GM12878 (cell line): Measurements from ENCODE around the gene NUP210. TPM values are rescaled to one million over a fixed set of nuclear protein-coding genes. Genes with fewer than 3 reads are reported as not detected.

Experiments
- ATAC-seq: fragments of 200-7000 bp; cut with Tn5 transposase; 3 replicates; pipeline ENCODE4 v1.9.1; 2020; ENCODE audit warnings: mild to moderate bottlenecking, moderate library complexity
- BruUV-seq: library from RNA; stranded (reverse); fragments of 400-500 nt; replicated peaks from 2 replicates; lab custom pipeline; 2021; lab: Mats Ljungman, UMichigan
- CTCF ChIA-PET: fragments of 300-600 bp; sonication (Branson Sonifier 250); formaldehyde crosslinking; extraction: SDS; loops from one replicate; lab custom pipeline; 2021; ENCODE audit warnings: inconsistent platforms; lab: Yijun Ruan, JAX
- POLR2A ChIA-PET: fragments of 350-600 bp; formaldehyde crosslinking; extraction: SDS; loops from one replicate; lab custom pipeline; 2021; ENCODE audit warnings: inconsistent platforms; lab: Charles Lee
- RAD21 ChIA-PET: fragments of 300-600 bp; sonication (Branson Sonifier 250); formaldehyde crosslinking; loops from one replicate; lab custom pipeline; 2023; ENCODE audit warnings: antibody characterized with exemption; ENCODE audit not compliant: unreplicated experiment; lab: Charles Lee
- SMC1A ChIA-PET: fragments of 300-600 bp; sonication (Branson Sonifier 250); formaldehyde crosslinking; loops from one replicate; lab custom pipeline; 2023; ENCODE audit not compliant: unreplicated experiment, uncharacterized antibody; lab: Charles Lee
- DNase-seq: peaks from one replicate; pipeline ENCODE4 v3.0.0-alpha.2; 2011; ENCODE audit warnings: low read depth, low spot score
- FAIRE-seq: peaks from 3 replicates; lab custom pipeline; 2011; peaks lifted over from hg19 to GRCh38; lab: Jason Lieb, UNC
- H2AFZ ChIP-seq: 2 replicates; pipeline ENCODE4 v1.6.0; 2011; ENCODE audit warnings: low read depth, low read length, control low read depth; ENCODE audit not compliant: control insufficient read depth
- H3K27ac ChIP-seq: 2 replicates; pipeline ENCODE4 v1.5.1; 2011; ENCODE audit warnings: control low read depth; ENCODE audit not compliant: control insufficient read depth, insufficient read depth
- H3K27me3 ChIP-seq, 2 experiments: replicated peaks in 1 of 2; 2 replicates each; pipeline versions ENCODE4 v1.6.0 to v1.6.1; 2011; ENCODE audit warnings: low read length in 1 of 2; ENCODE audit not compliant: control insufficient read depth in 2 of 2, insufficient read depth in 2 of 2
- H3K36me3 ChIP-seq, 2 experiments: 2 replicates each; pipeline ENCODE4 v1.5.1; 2011; ENCODE audit warnings: low read length in 1 of 2; ENCODE audit not compliant: control insufficient read depth in 2 of 2, insufficient read depth in 2 of 2
- H3K4me1 ChIP-seq: 2 replicates; pipeline ENCODE4 v1.6.1; 2011; ENCODE audit warnings: mild to moderate bottlenecking, low read length, moderate library complexity, mixed read lengths; ENCODE audit not compliant: control insufficient read depth, insufficient read depth
- H3K4me2 ChIP-seq: 2 replicates; pipeline ENCODE4 v1.6.0; 2011; ENCODE audit warnings: control low read depth; ENCODE audit not compliant: control insufficient read depth, insufficient read depth
- H3K4me3 ChIP-seq: fragments of 200-600 bp; sonication (generic); 2 replicates; pipeline ENCODE4 v1.5.1; 2016
- H3K79me2 ChIP-seq: 2 replicates; pipeline ENCODE4 v1.6.0; 2011; ENCODE audit warnings: low read length; ENCODE audit not compliant: control insufficient read depth, insufficient read depth
- H3K9ac ChIP-seq: 2 replicates; pipeline ENCODE4 v1.8.0; 2011; ENCODE audit warnings: low read length, control low read depth, mixed read lengths; ENCODE audit not compliant: control insufficient read depth, insufficient read depth
- H3K9me3 ChIP-seq: replicated peaks from 3 replicates; pipeline ENCODE4 v1.5.1; 2011; ENCODE audit warnings: mild to moderate bottlenecking, low read length; ENCODE audit not compliant: control insufficient read depth, insufficient read depth
- H4K20me1 ChIP-seq: 2 replicates; pipeline ENCODE4 v1.6.0; 2011; ENCODE audit not compliant: control insufficient read depth, insufficient read depth
- ATF2 ChIP-seq: IDR thresholded peaks from 2 replicates; pipeline ENCODE4 v1.6.1; 2012; ENCODE audit warnings: low read length, inconsistent platforms
- GABPA ChIP-seq: IDR thresholded peaks from 2 replicates; pipeline ENCODE4 v1.6.1; 2014; ENCODE audit warnings: antibody characterized with exemption, low read depth, mild to moderate bottlenecking, inconsistent platforms
- IKZF2 ChIP-seq, 2 experiments: fragments of 450-650 bp; IDR thresholded peaks; 2 replicates each; pipeline ENCODE4 v1.6.1; 2017; ENCODE audit warnings: mild to moderate bottlenecking in 2 of 2, moderate library complexity in 2 of 2
- IRF5 ChIP-seq: fragments of 450-650 bp; IDR thresholded peaks from 2 replicates; pipeline ENCODE4 v1.6.1; 2017; ENCODE audit warnings: borderline replicate concordance
- JUNB ChIP-seq: IDR thresholded peaks from 2 replicates; pipeline ENCODE4 v1.6.1; 2016; ENCODE audit warnings: antibody characterized with exemption, mild to moderate bottlenecking
- POU2F2 ChIP-seq: IDR thresholded peaks from 3 replicates; pipeline ENCODE4 v1.6.1; 2011; ENCODE audit warnings: low read depth, mild to moderate bottlenecking, low read length, borderline replicate concordance
- SPI1 ChIP-seq: IDR thresholded peaks from 2 replicates; pipeline ENCODE4 v1.6.1; 2011; ENCODE audit warnings: low read depth, mild to moderate bottlenecking, low read length, moderate library complexity, borderline replicate concordance; ENCODE audit not compliant: insufficient read depth
- STAT3 ChIP-seq: IDR thresholded peaks from 2 replicates; pipeline ENCODE4 v1.6.1; 2011; ENCODE audit warnings: low read depth, low read length, improper control_type of control experiment
- ZBTB40 ChIP-seq: fragments of 450-650 bp; IDR thresholded peaks from 2 replicates; pipeline ENCODE4 v1.6.1; 2016; ENCODE audit warnings: mild to moderate bottlenecking, moderate library complexity, borderline replicate concordance
- WGBS: methylation state at CpG from one replicate; pipeline ENCODE4 v1.1.6; 2016; ENCODE audit warnings: low lambda C conversion rate; ENCODE audit not compliant: insufficient replicate concordance, insufficient coverage; ENCODE audit errors: missing lambda C conversion rate; 5-methylcytosine and 5-hydroxymethylcytosine counted together
- in situ Hi-C: fragments of 300-500 bp; cut with MboI; formaldehyde crosslinking; loops from 9 replicates; pipeline ENCODE4 v1.14.3; 2018; ENCODE audit warnings: mixed read lengths
- intact Hi-C: fragments of 100-400 bp; cut with micrococcal nuclease; formaldehyde crosslinking; loops from one replicate; pipeline ENCODE4 v1.14.2; 2022; ENCODE audit not compliant: unreplicated experiment
- polyA plus RNA-seq, 11 experiments: library from polyadenylated mRNA; depleted of rRNA in 4 of 11; unstranded in 6 of 11; stranded (reverse) in 5 of 11; fragments of >200 nt; fragmentation: Nextera tagmentation in 4 of 11; fragmentation: Illumina TruSeq in 1 of 11; extraction: Ambion mirVana in 4 of 11; extraction: Trizol in 1 of 11; gene quantifications; 1 replicate in 1 of 11; 2 replicates in 10 of 11; pipeline versions ENCODE4 v1.2.1 to v1.2.3, GENCODE V29; 2011 to 2016; ENCODE audit warnings: inconsistent platforms in 2 of 11, missing spikeins in 2 of 11, low read depth in 1 of 11
- total RNA-seq, 4 experiments: library from RNA; depleted of rRNA in 3 of 4; stranded (reverse); fragments of >200 nt in 3 of 4; fragmentation: Illumina TruSeq in 1 of 4; extraction: Trizol in 1 of 4; gene quantifications; 2 replicates each; pipeline versions ENCODE4 v1.2.1 to v1.2.3, GENCODE V29; 2013 to 2021

NUP210 gene
- total and polyA plus RNA-seq, 10 of the 15 experiments (the other 5 are each of a cell fraction or from before 2014, with no cell fraction given) = 2.9 to 150 (median 76.0) TPM

GRCh38 chr3:13389378-13389777 lies 30.7 kb downstream of the NUP210 start:
- BruUV-seq = no TSS peak
- ChIA-PET SMC1A (interaction anchor here (1.2 kb wide), 1 partner anchor 62 kb away, joined by 4 read pairs; no protein-coding TSS in a partner anchor), POLR2A (interaction anchor here (1.3 kb wide), 1 partner anchor 28 kb away, joined by 3 read pairs; no protein-coding TSS in a partner anchor), CTCF (interaction anchor here (1.2 kb wide), 1 partner anchor 10 kb away, joined by 3 read pairs; no protein-coding TSS in a partner anchor), RAD21 (no interaction called here)
- no peak overlapping the region for H2AFZ ChIP-seq
- TF ChIP-seq JUNB (no peak), SPI1 (no peak), GABPA (no peak), ATF2 (no peak), STAT3 (no peak), ZBTB40 (no peak), IRF5 (no peak), IKZF2 (IDR thresholded peaks at IDR 0.05) (no peak), POU2F2 (no peak)
- intact Hi-C loops = no loop called here
- H3K36me3 ChIP-seq = peaks cover 47 to 50% of the 10 kb centered on the region in 2 experiments
- H3K4me2 ChIP-seq = no peak overlapping the region
- no peak for DNase-seq
- ATAC-seq = no peak
- no peaks in the 10 kb centered on the region for H4K20me1 ChIP-seq
- no peaks in the 10 kb centered on the region for H3K9me3 ChIP-seq
- no peak overlapping the region for H3K27ac ChIP-seq
- H3K27me3 ChIP-seq = no peaks in the 10 kb centered on the region
- no peak overlapping the region for H3K4me3 ChIP-seq
- H3K9ac ChIP-seq = no peak overlapping the region
- no peaks in the 10 kb centered on the region for H3K79me2 ChIP-seq
- in situ Hi-C loops = no loop called here
- H3K4me1 ChIP-seq = no peaks in the 10 kb centered on the region
- 99% methylated on average over 7 of the region's 7 CpGs for WGBS
- no peak for FAIRE-seq
